ENCODE measurements around the gene RTBDN.
A peak's percentile ranks its signal among the peaks of the same experiment; 100 is the strongest.

The RTBDN gene

GRCh38 chr19:12791345-12792050 is 42.9 kb downstream of the RTBDN start, which contains the start of gene JUNB:
TSS of gene JUNB (plus strand) at chr19:12791486. CDS start at chr19:12791772, 286 bp downstream.
- H3K9me2 ChIP-seq (replicated peaks; ENCODE audit: control insufficient read depth, low read length): no peaks in the 10 kb centered on the region
- H3K27me3 ChIP-seq (ENCODE audit: control insufficient read depth, low read length): no peaks in the 10 kb centered on the region
- TF ChIP-seq CTCF (IDR thresholded peaks at IDR 0.05; ENCODE audit: low read depth, low read length, poor library complexity, severe bottlenecking) (peak; percentile 20), EZH2phosphoT487 (IDR thresholded peaks at IDR 0.05; ENCODE audit: borderline replicate concordance, low read length) (no peak)
- peaks cover 29% of the 10 kb centered on the region for H3F3A ChIP-seq (ENCODE audit: control insufficient read depth, insufficient read depth)
- H3K4me3 ChIP-seq (ENCODE audit: low read length): peak within 1 kb of the TSS; percentile 79
- peaks cover 29% of the 10 kb centered on the region for H3K79me2 ChIP-seq (ENCODE audit: control insufficient read depth, low read length)
- H4K20me1 ChIP-seq (ENCODE audit: control insufficient read depth, insufficient read depth, low read depth, low read length): no peaks in the 10 kb centered on the region
- peaks cover 56% of the 10 kb centered on the region for H3K4me1 ChIP-seq (ENCODE audit: control insufficient read depth, low read length)
- no peaks in the 10 kb centered on the region for H3K9me3 ChIP-seq (ENCODE audit: control insufficient read depth, insufficient read depth, low read length)
- H3K4me2 ChIP-seq (ENCODE audit: low read length): peak within 1 kb of the TSS; percentile 93
- H3K36me3 ChIP-seq (ENCODE audit: control insufficient read depth, low read length): peaks cover 6% of the 10 kb centered on the region; the same call in 1 of the 2 replicates
- peak within 1 kb of the TSS; percentile 84 for H3K27ac ChIP-seq (ENCODE audit: low read depth, low read length)

GRCh38 chr19:12790628-12791344 is 43.6 kb downstream of the RTBDN start:
- Histone ChIP-seq H3K27ac (ENCODE audit: low read depth, low read length) (peak overlapping the region; percentile 84), H3K27me3 (ENCODE audit: control insufficient read depth, low read length) (no peaks in the 10 kb centered on the region), H3K9me3 (ENCODE audit: control insufficient read depth, insufficient read depth, low read length) (no peaks in the 10 kb centered on the region), H3K4me3 (ENCODE audit: low read length) (peak overlapping the region; percentile 79), H4K20me1 (ENCODE audit: control insufficient read depth, insufficient read depth, low read depth, low read length) (no peaks in the 10 kb centered on the region), H3K36me3 (ENCODE audit: control insufficient read depth, low read length) (peaks cover 6% of the 10 kb centered on the region; the same call in 1 of the 2 replicates), H3K4me1 (ENCODE audit: control insufficient read depth, low read length) (peaks cover 56% of the 10 kb centered on the region), H3F3A (ENCODE audit: control insufficient read depth, insufficient read depth) (peaks cover 29% of the 10 kb centered on the region), H3K79me2 (ENCODE audit: control insufficient read depth, low read length) (peaks cover 29% of the 10 kb centered on the region), H3K9me2 (replicated peaks; ENCODE audit: control insufficient read depth, low read length) (no peaks in the 10 kb centered on the region), H3K4me2 (ENCODE audit: low read length) (peak overlapping the region; percentile 93)
- no peak for TF ChIP-seq EZH2phosphoT487 (IDR thresholded peaks at IDR 0.05; ENCODE audit: borderline replicate concordance, low read length)
- no peak for TF ChIP-seq CTCF (IDR thresholded peaks at IDR 0.05; ENCODE audit: low read depth, low read length, poor library complexity, severe bottlenecking)

- no peak for TF ChIP-seq CTCF (IDR thresholded peaks at IDR 0.05; ENCODE audit: low read depth, low read length, poor library complexity, severe bottlenecking)
- no peak for TF ChIP-seq EZH2phosphoT487 (IDR thresholded peaks at IDR 0.05; ENCODE audit: borderline replicate concordance, low read length)
- H3K27ac ChIP-seq (ENCODE audit: low read depth, low read length): peak overlapping the region; percentile 84
- H3K4me3 ChIP-seq (ENCODE audit: low read length): peak overlapping the region; percentile 79
- H4K20me1 ChIP-seq (ENCODE audit: control insufficient read depth, insufficient read depth, low read depth, low read length): no peaks in the 10 kb centered on the region
- H3K4me1 ChIP-seq (ENCODE audit: control insufficient read depth, low read length): peaks cover 63% of the 10 kb centered on the region
- no peaks in the 10 kb centered on the region for H3K9me2 ChIP-seq (replicated peaks; ENCODE audit: control insufficient read depth, low read length)
- peaks cover 6% of the 10 kb centered on the region; the same call in 1 of the 2 replicates for H3K36me3 ChIP-seq (ENCODE audit: control insufficient read depth, low read length)
- no peaks in the 10 kb centered on the region for H3K9me3 ChIP-seq (ENCODE audit: control insufficient read depth, insufficient read depth, low read length)
- peak overlapping the region; percentile 93 for H3K4me2 ChIP-seq (ENCODE audit: low read length)
- no peaks in the 10 kb centered on the region for H3K27me3 ChIP-seq (ENCODE audit: control insufficient read depth, low read length)
- H3K79me2 ChIP-seq (ENCODE audit: control insufficient read depth, low read length): peaks cover 29% of the 10 kb centered on the region
- peaks cover 34% of the 10 kb centered on the region for H3F3A ChIP-seq (ENCODE audit: control insufficient read depth, insufficient read depth)
These were observed 44.3 kb downstream of the RTBDN start for GRCh38 chr19:12789904-12790619.
